8988T (cell line): ENCODE data around the gene NDC1.
"Not testable (repeated sequence)": the region's sequence is repeated elsewhere in the genome, so short reads cannot be mapped to it uniquely, and the experiment has no call there.

Experiments
- DNase-seq: peaks from one replicate; pipeline ENCODE4 v3.0.0; 2011

NDC1 gene

DNA sequence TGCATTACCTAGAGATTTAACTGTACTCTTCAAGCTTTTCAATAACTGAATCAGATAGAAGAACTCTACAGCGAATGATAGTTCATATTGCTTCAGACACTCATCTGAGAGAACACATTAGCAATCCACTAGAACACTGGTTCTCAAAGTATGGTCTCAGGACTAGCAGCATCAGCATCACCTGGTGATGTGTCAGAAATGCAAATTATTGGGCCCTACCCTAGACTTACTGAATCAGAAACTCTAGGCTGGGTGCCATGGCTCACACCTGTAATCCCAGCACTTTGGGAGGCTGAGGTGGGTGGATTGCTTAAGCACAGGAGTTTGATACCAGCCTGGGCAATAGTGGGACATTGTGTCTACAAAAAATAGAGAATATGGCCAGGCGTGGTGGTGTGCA is 74.2 kb downstream of the NDC1 start:
- no peak for DNase-seq

DNA sequence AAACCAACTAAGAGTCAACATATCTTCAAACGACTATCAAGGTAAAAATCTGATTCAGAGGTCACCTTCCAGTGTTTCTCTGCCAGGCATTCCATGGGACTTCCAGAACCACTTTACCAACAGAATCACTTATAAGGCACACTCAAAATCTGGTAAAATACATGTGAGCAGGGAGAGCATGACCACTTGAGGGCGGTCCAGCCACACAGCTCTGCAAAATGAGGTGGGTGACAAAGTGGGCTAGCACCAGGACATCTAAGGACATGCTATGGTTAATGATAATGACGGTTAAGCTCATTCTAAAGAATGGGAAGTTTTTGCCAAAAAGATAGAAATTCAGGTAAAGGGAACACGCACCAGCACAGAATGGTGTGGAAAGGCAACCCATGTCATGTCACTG is 74.6 kb downstream of the NDC1 start:
- DNase-seq, result no peak

DNA sequence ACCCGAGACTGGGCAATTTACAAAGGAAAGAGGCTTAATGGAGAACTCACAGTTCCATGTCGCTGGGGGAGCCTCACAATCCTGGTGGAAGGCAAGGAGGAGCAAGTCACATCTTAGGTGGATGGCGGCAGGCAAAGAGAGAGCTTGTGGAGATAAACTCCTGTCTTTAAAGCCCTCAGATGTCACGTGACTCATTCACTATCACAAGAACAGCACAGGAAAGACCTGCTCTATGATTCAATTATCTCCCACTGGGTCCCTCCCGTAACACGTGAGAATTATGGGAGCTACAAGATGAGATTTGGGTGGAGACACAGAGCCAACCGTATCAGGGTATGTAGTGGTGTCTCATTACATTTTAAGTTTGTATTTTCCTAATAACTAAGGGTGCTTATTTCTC is 77.6 kb downstream of the NDC1 start:
- DNase-seq, result not testable (repeated sequence)

DNA sequence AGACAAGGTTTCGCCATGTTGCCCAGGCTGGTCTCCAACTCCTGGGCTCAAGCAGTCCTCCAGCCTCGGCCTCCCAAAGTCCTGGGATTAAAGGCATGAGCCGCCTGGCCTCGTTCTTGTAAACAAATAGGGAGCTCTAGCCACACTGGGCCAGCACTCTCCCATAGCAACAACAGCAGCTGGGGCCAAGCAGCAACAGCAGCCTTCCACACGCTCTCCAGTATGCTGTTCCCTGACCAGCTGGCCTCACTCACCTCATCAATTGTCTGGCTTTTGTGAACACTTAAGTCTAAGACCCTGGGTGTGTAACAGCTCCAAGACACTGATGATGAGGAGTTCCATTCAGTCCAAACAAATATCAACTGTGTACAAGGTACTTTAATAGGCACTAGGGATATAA is 82.2 kb downstream of the NDC1 start:
- no peak for DNase-seq

DNA sequence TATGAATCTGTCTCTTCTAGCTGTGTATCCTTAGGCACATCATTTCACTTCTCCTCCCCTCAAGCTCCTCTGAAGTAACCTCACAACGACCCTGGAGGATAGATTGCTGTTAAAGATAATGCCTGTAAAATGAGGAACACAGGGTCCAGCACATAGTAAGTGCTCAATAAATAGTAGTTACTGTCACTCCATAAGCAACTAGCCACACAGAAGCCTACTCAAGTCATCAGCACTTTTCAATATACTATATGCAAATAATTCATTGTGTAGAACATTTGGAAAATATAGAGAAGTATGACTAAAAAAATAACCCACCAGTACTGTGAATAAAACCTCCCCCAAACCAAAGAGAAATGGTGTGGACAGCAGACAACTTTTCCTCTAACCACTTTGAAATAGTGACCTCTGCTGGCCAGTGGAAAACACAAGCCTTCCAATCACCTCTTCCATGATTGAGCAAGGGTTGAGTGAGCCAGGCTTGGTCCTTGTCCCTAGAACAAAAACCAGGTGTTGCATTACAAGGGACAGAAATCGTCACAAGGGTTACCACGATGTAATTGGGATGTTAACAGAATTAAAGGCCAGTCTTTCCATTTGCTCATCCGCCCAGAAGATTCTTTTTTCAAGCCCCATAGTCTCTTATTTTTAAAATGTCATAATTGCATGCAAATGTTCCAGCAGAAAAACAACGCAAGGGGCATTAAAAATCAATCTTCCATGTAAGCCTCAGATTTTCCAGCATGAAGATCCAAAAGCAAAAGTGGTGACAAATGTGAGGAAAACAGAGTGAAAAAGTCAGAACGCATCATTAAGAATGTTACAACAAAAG is 83.4 kb downstream of the NDC1 start:
- no peak for DNase-seq

DNA sequence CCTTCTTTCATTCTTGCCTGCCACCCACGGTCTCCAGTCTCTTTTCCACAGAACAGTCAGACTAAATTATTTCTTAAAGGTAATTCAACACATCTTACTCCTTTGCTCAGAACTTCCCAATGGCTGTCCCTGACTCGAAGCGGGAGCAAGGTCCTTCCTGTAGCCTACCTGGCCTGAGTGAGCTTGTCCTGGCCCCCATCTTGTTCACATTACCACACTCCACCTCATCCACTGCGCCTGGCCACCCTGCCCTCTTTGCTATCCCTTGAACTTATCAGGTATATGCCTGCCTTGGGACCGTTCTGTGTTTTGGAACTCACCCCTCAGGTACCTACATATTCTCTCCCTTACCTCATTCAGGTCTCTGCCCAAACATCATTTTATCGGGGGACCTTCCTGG is 85.8 kb downstream of the NDC1 start:
- no peak for DNase-seq

DNA sequence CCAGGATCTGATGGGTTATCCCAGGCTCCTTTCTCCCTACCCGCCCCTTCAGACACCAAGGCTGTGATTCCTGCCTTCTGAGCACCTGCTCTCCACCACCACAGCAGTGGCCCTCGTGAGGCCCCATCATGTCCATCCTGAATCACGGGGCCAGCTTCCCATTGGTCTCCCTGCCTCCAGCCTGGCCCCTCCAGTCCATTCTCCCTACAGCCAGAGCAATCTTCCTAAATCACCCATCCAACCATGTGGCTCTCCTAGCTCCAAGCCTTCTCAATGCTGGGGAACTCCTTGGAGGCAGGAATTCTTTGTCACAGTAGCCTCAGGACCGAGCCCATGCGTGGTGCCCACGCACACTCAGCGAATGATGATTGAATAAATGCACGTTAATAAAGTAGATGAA is 90.3 kb downstream of the NDC1 start:
- no peak for DNase-seq

DNA sequence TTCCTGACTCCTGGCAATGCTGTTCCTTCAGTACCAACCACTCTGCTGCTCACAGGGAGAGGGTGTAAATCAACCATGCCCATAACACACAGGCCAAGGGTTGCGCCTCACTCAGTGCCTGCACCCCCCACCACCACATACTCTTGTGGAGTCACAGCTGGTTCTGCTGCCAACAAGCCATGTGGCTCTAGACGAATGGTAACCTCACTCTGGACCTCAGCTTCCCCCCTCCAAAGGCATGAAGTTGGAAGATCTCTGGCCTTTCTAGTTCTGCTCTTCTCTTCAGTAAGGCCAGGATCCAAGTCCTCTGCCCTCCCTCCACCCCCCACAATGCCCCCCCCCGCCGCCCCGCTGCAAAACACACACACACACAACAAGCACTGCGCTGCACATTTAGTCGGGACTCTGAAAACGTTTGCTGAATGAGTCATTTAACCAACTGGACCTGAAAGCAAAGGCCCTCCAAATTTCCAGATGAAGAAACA is 97.4 kb downstream of the NDC1 start:
- DNase-seq, result no peak

DNA sequence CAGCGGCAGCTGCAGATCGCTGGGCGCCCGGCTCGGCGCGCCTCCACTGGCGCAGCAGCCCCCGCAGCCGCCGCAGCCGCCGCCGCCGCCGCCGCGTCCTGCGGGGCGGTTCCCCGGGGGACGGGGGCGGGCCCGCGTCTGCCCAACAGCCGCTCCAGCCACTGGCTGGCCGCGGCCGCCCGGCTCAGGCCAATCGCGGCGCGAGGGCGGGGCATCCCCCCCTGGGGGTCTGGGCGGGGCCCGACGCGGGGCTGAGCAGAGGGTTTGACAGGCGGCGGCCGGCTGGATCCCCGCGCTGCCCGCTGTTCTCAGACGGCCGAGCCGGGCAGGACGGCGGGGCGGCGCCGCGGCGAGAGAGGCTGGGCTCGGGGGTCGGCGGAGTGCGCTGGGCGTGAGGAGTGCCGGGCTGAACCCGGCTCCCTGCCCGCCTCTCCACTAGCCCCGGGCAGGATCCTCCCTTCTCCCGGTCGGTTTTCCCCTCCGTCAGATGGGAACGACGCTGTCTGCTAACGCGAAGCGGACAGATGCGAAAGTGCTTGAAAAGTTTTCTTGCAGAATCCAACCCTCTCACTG is 98.9 kb downstream of the NDC1 start, which contains the start of gene GLIS1:
GLIS1 (minus strand) TSS at position 56 of the 573 bp plus-strand sequence. CDS start 1,100 bp downstream, outside the sequence.
- peak; percentile 95 for DNase-seq

DNA sequence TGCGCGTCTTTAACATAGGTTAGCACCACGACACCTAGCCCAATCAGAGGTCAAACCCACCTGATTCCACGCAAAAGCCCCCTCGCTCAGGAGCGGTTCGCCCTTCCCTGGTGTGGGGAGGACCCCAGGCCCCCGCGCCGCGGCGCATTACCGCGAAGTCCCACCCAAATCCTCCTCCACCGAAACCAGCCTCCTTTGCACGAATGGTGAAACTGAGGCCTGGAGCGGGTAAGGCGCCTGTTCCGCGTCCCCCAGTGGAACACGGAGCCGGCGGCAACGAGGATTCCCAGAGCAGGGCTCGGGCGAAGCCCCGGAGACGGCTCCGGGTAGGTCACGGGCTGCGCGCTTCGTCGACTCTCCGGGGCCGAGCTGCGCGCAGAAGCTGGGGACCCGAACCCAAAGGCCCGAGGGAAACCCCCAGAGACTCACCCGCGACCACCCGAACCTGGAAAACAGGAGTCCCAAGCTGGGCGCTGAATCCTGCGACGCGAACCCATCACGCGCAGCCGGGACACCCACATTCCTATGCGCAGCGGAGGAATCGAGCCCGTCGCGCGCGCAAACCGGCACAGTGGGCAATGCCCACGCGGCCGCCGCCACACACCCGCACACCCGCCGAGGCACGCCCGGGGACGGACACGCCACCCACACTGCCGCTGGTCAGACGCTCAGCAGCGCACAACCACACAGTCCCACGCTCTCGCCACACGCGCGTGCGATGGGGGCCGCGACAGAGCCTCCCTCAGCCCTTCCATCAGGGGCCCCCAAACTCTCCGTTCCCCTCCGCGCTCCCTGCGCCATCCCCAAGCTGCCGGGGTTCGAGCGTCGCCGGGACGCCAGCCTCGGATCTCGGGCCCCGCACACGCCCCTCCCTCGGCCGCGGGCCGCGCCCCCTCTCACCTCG is 99.6 kb downstream of the NDC1 start:
- DNase-seq, result no peak

DNA sequence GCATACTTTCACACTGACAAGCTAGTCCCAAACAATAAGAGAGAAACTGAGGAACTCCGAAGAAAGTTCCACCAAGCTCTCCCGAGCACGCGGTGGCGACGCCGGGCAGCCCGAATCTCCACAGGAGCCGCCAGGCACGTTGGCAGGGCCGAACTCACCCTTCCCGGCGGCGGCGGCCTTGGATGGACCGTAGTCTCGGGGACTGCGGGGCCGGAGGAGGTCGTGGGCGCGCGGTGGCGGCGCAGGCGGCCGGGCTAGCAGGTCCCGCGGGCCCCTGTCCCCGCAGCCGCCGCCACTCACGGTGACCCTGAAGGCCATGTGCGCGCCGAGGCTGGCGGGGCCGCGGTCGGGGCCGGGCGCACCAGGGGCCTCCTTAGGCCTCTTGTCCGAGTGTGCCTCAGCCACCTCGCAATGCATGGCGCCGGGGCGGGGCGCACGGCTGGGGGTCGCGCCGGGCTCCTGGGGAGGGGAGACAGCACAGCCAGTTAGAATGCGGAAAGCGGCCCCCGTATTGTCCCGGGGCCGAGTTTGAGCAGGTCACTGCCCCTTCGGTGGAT is 100.4 kb downstream of the NDC1 start:
- no peak for DNase-seq

DNA sequence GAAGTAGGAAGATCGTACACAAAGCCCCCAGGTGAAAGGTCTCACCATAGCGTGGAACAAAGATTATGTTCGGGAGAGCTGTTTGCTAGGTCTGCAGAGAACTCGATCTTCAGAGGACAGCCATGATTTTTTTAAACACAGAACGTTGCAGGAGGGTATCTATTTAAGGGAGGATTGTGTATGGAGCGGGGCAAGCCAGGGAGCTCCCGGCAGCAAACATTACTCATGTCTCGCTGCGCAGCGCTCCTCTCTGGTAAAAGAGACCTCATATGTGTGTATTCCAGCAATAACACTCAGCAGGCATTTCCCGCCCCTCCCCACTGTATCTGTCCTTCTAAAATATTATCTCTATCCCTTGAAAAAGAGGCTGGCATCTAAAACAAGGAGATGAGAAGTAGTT is 101.8 kb downstream of the NDC1 start:
- no peak for DNase-seq

DNA sequence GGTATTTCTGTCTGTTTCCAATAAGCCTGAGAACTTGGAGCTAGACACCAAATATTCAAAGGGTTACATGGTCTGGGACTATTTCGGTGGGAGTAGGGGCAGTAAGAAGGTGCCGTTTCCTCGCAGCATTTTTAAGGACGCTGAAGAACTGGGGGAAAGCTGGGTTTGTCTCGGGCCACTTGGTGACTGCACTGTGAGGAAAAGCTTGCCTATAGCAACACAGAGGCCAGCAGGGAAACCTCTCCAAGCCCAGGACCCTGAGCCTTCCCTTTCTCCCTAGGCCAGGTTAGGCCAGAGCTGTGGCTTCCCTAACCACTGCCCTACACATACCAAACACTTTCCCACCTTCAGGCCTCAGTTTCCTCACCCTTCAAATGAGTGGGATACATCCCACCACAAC is 102.4 kb downstream of the NDC1 start:
- no peak for DNase-seq

DNA sequence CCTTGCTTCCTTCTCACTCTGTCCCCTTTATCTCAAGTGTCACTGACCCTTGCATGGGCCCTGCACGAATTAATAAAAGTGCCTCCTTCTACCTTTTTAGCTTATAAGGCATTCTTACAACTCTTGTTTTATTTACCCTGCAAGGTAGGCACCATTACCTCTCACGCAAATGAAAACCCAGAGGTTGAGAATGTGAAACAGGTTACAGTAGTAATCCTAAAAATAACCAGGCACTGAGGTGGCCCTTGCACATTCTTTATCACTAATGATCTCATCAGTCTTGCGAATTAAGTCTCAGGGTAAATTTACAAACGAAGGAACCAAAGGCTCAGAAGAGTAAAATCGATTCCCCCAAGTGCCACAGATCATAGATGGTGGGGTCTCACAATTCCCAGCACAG is 102.8 kb downstream of the NDC1 start:
- no peak for DNase-seq

DNA sequence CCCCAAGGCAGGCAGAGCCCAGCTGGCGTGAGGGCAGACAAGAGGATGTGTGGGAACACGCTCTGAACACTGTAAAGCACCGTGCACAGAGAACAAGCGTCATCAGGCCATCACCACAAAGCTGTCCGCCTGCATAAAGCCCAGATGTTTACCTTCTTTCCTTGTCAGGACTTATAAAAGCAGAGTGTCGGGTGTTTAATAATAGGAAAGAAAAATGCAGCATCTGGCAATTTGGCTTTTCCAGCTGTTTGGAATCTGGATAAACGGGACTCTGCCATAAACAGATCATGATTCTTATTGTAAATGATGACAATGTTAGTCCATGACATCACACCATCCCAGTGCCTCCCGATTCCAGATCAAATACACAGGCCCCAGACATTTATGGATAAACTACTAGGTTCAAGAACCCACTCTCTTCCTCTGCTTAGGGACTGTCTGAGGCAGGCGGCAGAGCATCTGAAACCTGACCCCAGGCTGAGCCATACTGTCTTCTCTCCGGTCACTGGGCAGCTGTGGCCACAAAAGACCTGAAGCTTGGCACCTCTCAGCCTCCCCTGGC is 103.4 kb downstream of the NDC1 start:
- no peak for DNase-seq

DNA sequence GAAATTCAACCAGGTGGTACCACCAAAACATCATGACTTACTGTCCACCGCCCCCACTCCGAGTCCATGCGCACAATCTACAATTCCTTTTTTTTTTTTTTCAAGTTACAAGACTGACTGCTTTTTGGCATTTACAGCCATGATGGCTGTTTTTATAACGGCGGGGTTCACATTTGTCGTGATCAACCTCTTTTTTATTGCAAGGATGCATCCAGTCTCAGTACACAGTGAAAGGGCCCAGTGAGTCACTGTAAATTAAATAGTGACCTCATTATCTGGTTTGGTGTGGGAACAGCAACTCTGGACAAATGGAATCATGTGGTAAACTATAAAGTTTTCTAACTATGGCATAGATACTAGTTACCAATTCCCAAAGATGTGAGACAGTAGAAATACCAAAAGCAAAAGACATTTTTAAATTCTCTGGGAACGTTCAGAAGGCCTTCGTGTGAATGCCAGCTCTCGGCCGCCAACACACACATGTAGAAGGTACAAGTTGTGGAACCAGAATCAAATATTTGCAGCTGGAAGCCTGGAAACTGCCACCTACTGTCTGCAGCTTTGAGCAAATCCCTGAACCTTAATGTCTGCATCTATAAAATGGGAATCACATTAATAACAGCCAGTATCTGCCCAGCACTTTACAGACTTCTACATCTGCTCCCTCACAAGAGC is 104.0 kb downstream of the NDC1 start:
- no peak for DNase-seq

DNA sequence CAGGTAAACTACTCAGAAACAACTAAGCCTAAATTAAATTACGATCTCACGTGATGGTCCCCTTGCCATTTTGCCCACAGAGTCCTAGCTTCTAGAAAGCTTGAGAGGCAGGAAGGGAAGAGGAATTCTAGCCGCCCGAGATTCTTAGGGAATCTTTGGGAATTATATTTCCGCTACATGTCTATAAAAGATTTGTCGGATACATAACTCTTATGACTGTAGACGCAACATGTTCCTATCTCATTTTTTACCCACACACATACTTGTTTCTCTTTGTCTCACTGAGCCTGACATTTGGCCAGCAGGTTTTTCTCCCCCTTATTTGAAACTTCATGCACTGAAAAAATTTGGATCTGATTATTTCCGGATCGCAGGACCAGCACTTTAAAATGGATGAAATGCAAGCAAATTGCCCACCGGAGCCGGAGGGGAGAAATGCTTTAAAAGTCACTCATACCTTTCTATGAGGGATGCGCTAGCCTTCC is 104.6 kb downstream of the NDC1 start:
- DNase-seq, result no peak

DNA sequence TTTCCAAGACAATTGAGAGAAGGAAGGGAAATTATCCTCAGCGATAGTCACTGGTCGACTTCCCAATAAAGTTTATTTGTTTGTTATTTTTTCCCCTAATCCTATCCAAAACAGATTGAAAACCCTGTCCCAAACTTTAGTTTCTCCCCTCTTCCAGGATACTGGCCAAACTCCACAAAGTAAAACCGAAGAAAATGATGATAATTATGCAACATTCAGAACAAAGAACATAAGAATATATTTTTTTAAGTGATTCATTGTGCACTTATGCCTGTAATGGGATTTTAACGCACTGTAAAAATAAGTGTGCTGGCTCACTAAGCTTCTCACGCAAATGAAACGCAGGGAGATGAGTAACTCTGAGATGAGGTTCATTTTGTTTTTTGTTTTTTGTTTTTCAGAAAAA is 105.2 kb downstream of the NDC1 start:
- no peak for DNase-seq

DNA sequence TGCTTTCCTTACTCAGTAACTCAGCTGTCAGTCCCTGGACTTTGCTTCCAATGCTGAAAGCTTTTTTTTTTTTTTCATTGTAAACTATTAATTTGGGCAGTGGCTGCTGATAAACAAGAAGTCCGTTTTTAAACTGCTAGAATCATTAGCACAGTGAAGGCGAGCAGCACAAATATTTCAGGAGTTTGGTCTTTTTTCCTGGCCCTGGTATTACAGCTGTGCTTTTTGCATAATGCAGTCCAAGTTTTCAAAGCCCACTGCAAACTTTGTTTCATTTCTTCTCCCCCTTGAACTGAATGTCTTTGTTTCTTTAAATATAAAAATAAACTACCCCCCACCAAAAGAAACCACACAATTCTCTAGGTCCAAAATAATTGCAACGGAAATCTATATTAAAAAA is 105.7 kb downstream of the NDC1 start:
- no peak for DNase-seq

DNA sequence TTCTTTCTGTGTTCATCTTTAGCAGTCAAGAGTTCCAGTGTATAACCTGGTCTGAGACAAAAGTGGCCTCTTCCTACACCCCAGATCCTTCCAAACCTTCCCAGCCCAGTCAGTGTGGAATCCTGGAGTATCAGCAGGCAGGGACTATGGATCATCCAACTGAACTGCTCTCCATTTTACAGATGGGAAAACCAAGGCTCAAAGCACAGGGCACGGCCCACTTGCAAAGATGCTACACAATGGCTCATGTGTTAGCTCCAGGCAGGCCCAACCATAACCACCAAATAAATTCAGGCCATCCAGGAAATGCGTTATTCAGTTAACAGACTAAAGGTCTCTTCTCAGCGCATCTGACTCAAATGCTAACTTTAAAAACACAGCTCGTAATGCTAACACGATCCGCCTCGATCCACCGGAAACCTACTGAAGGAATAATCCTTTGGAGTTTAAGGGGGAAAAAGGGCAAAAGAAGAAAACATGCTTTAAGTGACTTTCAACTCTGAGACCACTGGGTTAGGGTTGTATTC is 106.3 kb downstream of the NDC1 start:
- DNase-seq, result no peak

DNA sequence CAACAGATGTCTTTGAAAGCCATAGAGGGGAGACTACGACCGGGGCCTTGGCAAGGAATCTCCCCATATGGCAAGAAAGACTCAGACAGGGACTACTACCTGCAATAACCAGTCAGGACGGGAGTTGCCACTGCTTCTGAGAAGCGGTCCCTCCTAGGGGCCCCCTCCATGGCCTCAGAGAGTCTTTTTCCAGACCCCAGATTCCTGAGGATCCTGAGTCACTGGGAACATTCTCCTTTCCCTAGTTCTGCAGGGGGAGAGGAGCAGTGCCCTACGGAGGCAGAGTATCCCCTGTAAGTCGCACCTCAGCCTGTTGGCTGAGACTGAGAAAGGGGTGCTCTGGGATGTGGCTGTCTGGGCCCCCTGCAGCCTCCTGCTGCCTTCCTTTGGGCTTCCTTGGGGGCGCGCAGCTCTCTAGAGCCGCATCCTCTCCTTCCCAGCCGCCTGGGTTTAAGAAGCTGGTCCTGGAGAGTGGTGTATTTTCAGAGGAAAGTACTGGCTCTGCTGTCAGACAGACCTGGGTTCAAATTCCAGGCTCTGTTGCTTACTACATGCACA is 107.0 kb downstream of the NDC1 start:
- no peak for DNase-seq
